H1 (cell line): ENCODE measurements around the gene PCCA. TPM values are rescaled to one million over a fixed set of nuclear protein-coding genes. Genes with fewer than 3 reads are reported as not detected.

ENCODE experiments used
- CTCF ChIA-PET: fragments of 300-600 bp; sonication (Branson Sonifier 250); formaldehyde crosslinking; loops from one replicate; lab custom pipeline; 2021; ENCODE audit not compliant: partially characterized antibody; lab: Charles Lee
- POLR2A ChIA-PET: fragments of 300-600 bp; sonication (Branson Sonifier 250); formaldehyde crosslinking; loops from one replicate; lab custom pipeline; 2021; ENCODE audit warnings: inconsistent platforms; ENCODE audit not compliant: partially characterized antibody; lab: Charles Lee
- DNase-seq, 2 experiments: peaks; one replicate each; pipeline versions ENCODE4 v3.0.0 to v3.0.0-alpha.2; 2010 to 2022; ENCODE audit warnings: low spot score in 2 of 2, low read depth in 1 of 2, mixed read lengths in 1 of 2
- FAIRE-seq: peaks from 2 replicates; lab custom pipeline; 2011; peaks lifted over from hg19 to GRCh38; lab: Jason Lieb, UNC
- H2AFZ ChIP-seq: 2 replicates; pipeline ENCODE4 v1.8.1; 2012; ENCODE audit warnings: low read length, inconsistent platforms
- H2AK5ac ChIP-seq: 2 replicates; pipeline ENCODE4 v1.6.1; 2013; ENCODE audit warnings: low read depth, low read length
- H2BK120ac ChIP-seq: replicated peaks from 2 replicates; pipeline ENCODE3; 2013; ENCODE audit warnings: low read depth, low read length, inconsistent platforms
- H2BK12ac ChIP-seq: 2 replicates; pipeline ENCODE4 v1.6.1; 2013; ENCODE audit warnings: low read depth, low read length
- H2BK15ac ChIP-seq: 2 replicates; pipeline ENCODE4 v1.6.1; 2013; ENCODE audit warnings: low read length
- H2BK20ac ChIP-seq: 2 replicates; pipeline ENCODE4 v1.6.1; 2013; ENCODE audit warnings: low read length
- H2BK5ac ChIP-seq: 2 replicates; pipeline ENCODE4 v1.6.1; 2013; ENCODE audit warnings: low read depth, low read length
- H3K14ac ChIP-seq: 2 replicates; pipeline ENCODE4 v1.6.1; 2013; ENCODE audit warnings: inconsistent platforms; ENCODE audit not compliant: insufficient read length
- H3K18ac ChIP-seq: 2 replicates; pipeline ENCODE4 v1.6.1; 2013; ENCODE audit warnings: low read length; ENCODE audit errors: extremely low read depth
- H3K23ac ChIP-seq: 2 replicates; pipeline ENCODE4 v1.6.1; 2013; ENCODE audit warnings: inconsistent platforms; ENCODE audit not compliant: insufficient read length
- H3K23me2 ChIP-seq: 2 replicates; pipeline ENCODE4 v1.6.1; 2013; ENCODE audit warnings: low read depth, low read length
- H3K27ac ChIP-seq: 2 replicates; pipeline ENCODE4 v1.6.1; 2011; ENCODE audit warnings: low read depth, low read length, inconsistent platforms
- H3K27me3 ChIP-seq, 4 experiments: replicated peaks in 1 of 4; 1 replicate in 1 of 4; 2 replicates in 3 of 4; pipeline versions ENCODE4 v1.6.1 to v1.8.1; 2011 to 2013; ENCODE audit warnings: low read length in 3 of 4, mild to moderate bottlenecking in 3 of 4, inconsistent platforms in 2 of 4, mixed read lengths in 2 of 4, moderate library complexity in 1 of 4; ENCODE audit not compliant: control insufficient read depth in 3 of 4, insufficient read depth in 3 of 4; ENCODE audit errors: extremely low read depth in 1 of 4
- H3K36me3 ChIP-seq, 4 experiments: 2 replicates each; pipeline versions ENCODE4 v1.6.1 to v1.8.1; 2011 to 2013; ENCODE audit warnings: mild to moderate bottlenecking in 4 of 4, low read length in 3 of 4, moderate library complexity in 2 of 4, control low read depth in 1 of 4, inconsistent platforms in 1 of 4; ENCODE audit not compliant: insufficient read depth in 4 of 4, control insufficient read depth in 2 of 4
- H3K4ac ChIP-seq: replicated peaks from 2 replicates; pipeline ENCODE3; 2013; ENCODE audit warnings: low read length, low read depth, mixed read lengths, inconsistent platforms; ENCODE audit not compliant: insufficient read length
- H3K4me1 ChIP-seq, 4 experiments: replicated peaks in 1 of 4; 1 replicate in 1 of 4; 2 replicates in 3 of 4; pipeline versions ENCODE4 v1.6.1 to v1.8.1; 2011 to 2013; ENCODE audit warnings: low read length in 3 of 4, inconsistent platforms in 2 of 4, mixed read lengths in 1 of 4; ENCODE audit not compliant: insufficient read depth in 4 of 4, control insufficient read depth in 3 of 4
- H3K4me2 ChIP-seq, 2 experiments: 2 replicates each; pipeline versions ENCODE4 v1.6.1 to v1.8.1; 2011 to 2013; ENCODE audit warnings: low read depth in 2 of 2, low read length in 2 of 2, control low read depth in 1 of 2, inconsistent platforms in 1 of 2, mild to moderate bottlenecking in 1 of 2; ENCODE audit not compliant: insufficient read depth in 1 of 2
- H3K4me3 ChIP-seq, 4 experiments: fragments of 200-600, 300-600 bp in 1 of 4; sonication (generic), shearing (Covaris generic), sonication (Bioruptor Twin) in 1 of 4; 2 replicates each; pipeline versions ENCODE4 v1.5.1 to v1.8.1; 2011 to 2016; ENCODE audit warnings: low read length in 4 of 4, low read depth in 3 of 4, control low read depth in 2 of 4, inconsistent platforms in 2 of 4, mild to moderate bottlenecking in 2 of 4, mixed read lengths in 1 of 4, moderate library complexity in 1 of 4; ENCODE audit not compliant: insufficient read depth in 2 of 4; ENCODE audit errors: extremely low read depth in 1 of 4
- H3K56ac ChIP-seq: replicated peaks from 2 replicates; pipeline ENCODE3; 2013; ENCODE audit warnings: low read depth, mild to moderate bottlenecking, mixed read lengths, low read length, inconsistent platforms; ENCODE audit not compliant: insufficient read length
- H3K79me1 ChIP-seq: 2 replicates; pipeline ENCODE4 v1.6.1; 2013; ENCODE audit warnings: low read depth, low read length, control low read depth
- H3K79me2 ChIP-seq, 2 experiments: 2 replicates each; pipeline versions ENCODE4 v1.6.1 to v1.8.1; 2012 to 2013; ENCODE audit warnings: low read length in 2 of 2, mild to moderate bottlenecking in 2 of 2, inconsistent platforms in 1 of 2; ENCODE audit not compliant: insufficient read depth in 2 of 2, control insufficient read depth in 1 of 2
- H3K9ac ChIP-seq, 4 experiments: replicated peaks in 1 of 4; 1 replicate in 1 of 4; 2 replicates in 3 of 4; pipeline versions ENCODE4 v1.6.1 to v1.8.1; 2011 to 2013; ENCODE audit warnings: low read depth in 3 of 4, low read length in 3 of 4, control low read depth in 2 of 4, mild to moderate bottlenecking in 2 of 4, moderate library complexity in 2 of 4, inconsistent platforms in 1 of 4; ENCODE audit errors: extremely low read depth in 1 of 4
- H3K9me3 ChIP-seq, 2 experiments: 2 replicates each; pipeline versions ENCODE4 v1.6.1 to v1.8.1; 2012 to 2013; ENCODE audit warnings: mild to moderate bottlenecking in 2 of 2, moderate library complexity in 2 of 2, control low read depth in 1 of 2, inconsistent platforms in 1 of 2, low read depth in 1 of 2, low read length in 1 of 2, mixed read lengths in 1 of 2; ENCODE audit not compliant: insufficient read depth in 2 of 2
- H4K20me1 ChIP-seq, 2 experiments: replicated peaks in 1 of 2; 2 replicates each; pipeline versions ENCODE3 to v1.8.1; 2011 to 2013; ENCODE audit warnings: inconsistent platforms in 2 of 2, low read length in 2 of 2, mild to moderate bottlenecking in 1 of 2; ENCODE audit not compliant: insufficient read depth in 2 of 2, control insufficient read depth in 1 of 2
- H4K5ac ChIP-seq: 2 replicates; pipeline ENCODE4 v1.6.1; 2013; ENCODE audit warnings: low read length, low read depth, mixed read lengths, inconsistent platforms; ENCODE audit not compliant: insufficient read length
- H4K8ac ChIP-seq: 2 replicates; pipeline ENCODE4 v1.8.0; 2013; ENCODE audit warnings: mild to moderate bottlenecking, moderate library complexity, low read length, inconsistent platforms; ENCODE audit not compliant: insufficient read depth; ENCODE audit errors: extremely low read depth
- H4K91ac ChIP-seq: replicated peaks from 2 replicates; pipeline ENCODE3; 2013; ENCODE audit warnings: low read length, mixed read lengths, inconsistent platforms; ENCODE audit not compliant: insufficient read length
- BACH1 ChIP-seq: IDR thresholded peaks from 2 replicates; pipeline ENCODE4 v1.6.1; 2012; ENCODE audit warnings: low read length, improper control_type of control experiment
- CHD2 ChIP-seq: IDR thresholded peaks from 2 replicates; pipeline ENCODE4 v1.6.1; 2012; ENCODE audit warnings: low read length, improper control_type of control experiment
- CREB1 ChIP-seq: IDR thresholded peaks from 2 replicates; pipeline ENCODE4 v1.6.1; 2012; ENCODE audit warnings: inconsistent platforms
- KDM4A ChIP-seq: IDR thresholded peaks from one replicate; pipeline ENCODE4 v1.7.1; 2012; ENCODE audit warnings: low read depth, mild to moderate bottlenecking, moderate library complexity, low read length, inconsistent platforms; ENCODE audit not compliant: severe bottlenecking
- MAFK ChIP-seq: IDR thresholded peaks from 2 replicates; pipeline ENCODE4 v1.6.1; 2012; ENCODE audit warnings: low read depth, mild to moderate bottlenecking, improper control_type of control experiment, low read length
- NRF1 ChIP-seq: IDR thresholded peaks from 2 replicates; pipeline ENCODE4 v1.6.1; 2011; ENCODE audit warnings: mild to moderate bottlenecking, low read depth, low read length, improper control_type of control experiment
- RAD21 ChIP-seq, 2 experiments: IDR thresholded peaks in 1 of 2; conservative IDR thresholded peaks in 1 of 2; 2 replicates each; pipeline ENCODE4 v1.6.1; 2011; ENCODE audit warnings: low read depth in 2 of 2, low read length in 2 of 2, improper control_type of control experiment in 1 of 2, inconsistent platforms in 1 of 2, mild to moderate bottlenecking in 1 of 2, moderate library complexity in 1 of 2
- RXRA ChIP-seq: IDR thresholded peaks from 2 replicates; pipeline ENCODE4 v1.6.1; 2011; ENCODE audit warnings: low read depth, mild to moderate bottlenecking, low read length, moderate library complexity; ENCODE audit not compliant: insufficient read depth
- SIX5 ChIP-seq: IDR thresholded peaks from 2 replicates; pipeline ENCODE4 v1.6.1; 2011; ENCODE audit warnings: mild to moderate bottlenecking, low read depth, low read length
- SUZ12 ChIP-seq: fragments of 200-600 bp; sonication (generic); IDR thresholded peaks from 2 replicates; pipeline ENCODE4 v1.6.1; 2012; ENCODE audit warnings: mild to moderate bottlenecking, inconsistent platforms, low read length, moderate library complexity, mixed read lengths
- TBP ChIP-seq: IDR thresholded peaks from 2 replicates; pipeline ENCODE4 v1.6.1; 2011; ENCODE audit warnings: low read depth, low read length, improper control_type of control experiment
- YY1 ChIP-seq: IDR thresholded peaks from 2 replicates; pipeline ENCODE4 v1.6.1; 2011; ENCODE audit warnings: low read depth, mild to moderate bottlenecking, low read length
- WGBS, 2 experiments: shearing (Covaris generic) in 1 of 2; methylation state at CpG; one replicate each; pipeline versions ENCODE4 v1.1.6 to v1.1.7; 2013 to 2015; ENCODE audit warnings: low lambda C conversion rate in 2 of 2, mixed read lengths in 2 of 2, inconsistent platforms in 1 of 2, low coverage in 1 of 2, missing lambda C conversion rate in 1 of 2; ENCODE audit not compliant: insufficient replicate concordance in 2 of 2, insufficient coverage in 1 of 2, insufficient read length in 1 of 2; ENCODE audit errors: extremely low coverage in 1 of 2, missing lambda C conversion rate in 1 of 2; 5-methylcytosine and 5-hydroxymethylcytosine counted together
- polyA plus RNA-seq, 7 experiments: library from polyadenylated mRNA; depleted of rRNA in 3 of 7; stranded (reverse) in 5 of 7; unstranded in 2 of 7; fragments of >200 nt in 5 of 7; fragments of 200-250 nt in 2 of 7; gene quantifications; 1 replicate in 5 of 7; 2 replicates in 1 of 7; 4 replicates in 1 of 7; pipeline versions ENCODE4 v1.2.1 to v1.2.3, GENCODE V29; 2011 to 2013; ENCODE audit warnings: missing spikeins in 2 of 7, mixed read lengths in 2 of 7
- total RNA-seq: library from RNA; stranded (reverse); fragmentation: NEBNext Ultra II Directional; extraction: Animal tissue kit (Norgen Biotek cat#: 25700); gene quantifications from 2 replicates; pipeline ENCODE4 v1.2.1, GENCODE V29; 2021

The PCCA gene
- total and polyA plus RNA-seq, 2 of the 8 experiments (the other 6 are each of a cell fraction or from before 2014, with no cell fraction given): 18.4 to 49.8 TPM

GRCh38 chr13:100075700-100076587 is 12.9 kb upstream of the PCCA start:
- Histone ChIP-seq H3K4ac (no peak overlapping the region), H3K79me2 (no peaks in the 10 kb centered on the region), H3K56ac (no peak overlapping the region), H3K18ac (no peak overlapping the region), H3K14ac (no peak overlapping the region), H2BK120ac (no peak overlapping the region), H2AFZ (no peak overlapping the region), H2AK5ac (peak overlapping the region; percentile 65; the same call in 1 of the 2 replicates), H3K9me3 (peaks cover 0 to 8% of the 10 kb centered on the region in 2 experiments; a peak in 1 of 4 replicates), H2BK5ac (no peak overlapping the region), H2BK20ac (peak overlapping the region; percentile 34; the same call in 1 of the 2 replicates), H3K4me3 (no peak overlapping the region), H3K4me1 (peaks cover 2 to 17% (median 6%) of the 10 kb centered on the region in 4 experiments; a peak in 6 of 7 replicates), H4K5ac (no peak overlapping the region), H4K8ac (no peak overlapping the region), H3K27me3 (no peaks in the 10 kb centered on the region), H3K9ac (no peak overlapping the region; a peak in 1 of 7 replicates), H3K4me2 (no peak overlapping the region), H4K20me1 (no peaks in the 10 kb centered on the region), H3K23ac (no peak overlapping the region), H2BK12ac (no peak overlapping the region), H3K23me2 (no peaks in the 10 kb centered on the region), H3K79me1 (no peaks in the 10 kb centered on the region), H3K27ac (no peak overlapping the region), H4K91ac (no peak overlapping the region), H2BK15ac (no peak overlapping the region), H3K36me3 (peaks cover 0 to 5% (median 0%) of the 10 kb centered on the region in 4 experiments; a peak in 1 of 8 replicates)
- ChIA-PET POLR2A (interaction anchor here (2.0 kb wide), 1 partner anchor 96 kb away, joined by 4 read pairs; no protein-coding TSS in a partner anchor), CTCF (interaction anchor here (0.6 to 1.0 kb wide), 2 partner anchors 9 to 177 kb away, joined by 3 read pairs; no protein-coding TSS in a partner anchor)
- FAIRE-seq (no peak), DNase-seq (no peak)
- TF ChIP-seq SUZ12: no peak
- TF ChIP-seq KDM4A: no peak
- no peak for TF ChIP-seq MAFK
- no peak for TF ChIP-seq SIX5
- TF ChIP-seq RAD21 (IDR thresholded peaks at IDR 0.05 in 1 of 2, conservative IDR thresholded peaks at IDR 0.05 in 1 of 2; ENCODE audit: low read depth in 2 of 2, low read length in 2 of 2): no peak
- no peak for TF ChIP-seq TBP
- no peak for TF ChIP-seq NRF1
- TF ChIP-seq CREB1: no peak
- TF ChIP-seq YY1: no peak
- TF ChIP-seq CHD2: no peak
- TF ChIP-seq RXRA: no peak
- no peak for TF ChIP-seq BACH1
- WGBS, 2 experiments: 93% methylated on average over 10 of the region's 10 CpGs; no CpG with 5 or more reads in 1 of the 2 experiments
